BLaER1 (cell line): ENCODE measurements around the gene PIGQ.

Experiments
- H3K27ac ChIP-seq: shearing (Covaris generic); formaldehyde crosslinking; 2 replicates; pipeline ENCODE4 v1.8.1; 2022
- H3K27me3 ChIP-seq: shearing (Covaris generic); formaldehyde crosslinking; 2 replicates; pipeline ENCODE4 v1.8.1; 2022
- H3K36me3 ChIP-seq: shearing (Covaris generic); formaldehyde crosslinking; 2 replicates; pipeline ENCODE4 v1.8.1; 2022
- H3K4me1 ChIP-seq: shearing (Covaris generic); formaldehyde crosslinking; 2 replicates; pipeline ENCODE4 v1.8.1; 2022
- H3K4me2 ChIP-seq: shearing (Covaris generic); formaldehyde crosslinking; 2 replicates; pipeline ENCODE4 v1.8.1; 2022
- H3K4me3 ChIP-seq: shearing (Covaris generic); formaldehyde crosslinking; 2 replicates; pipeline ENCODE4 v1.8.1; 2022
- H3K9ac ChIP-seq: shearing (Covaris generic); formaldehyde crosslinking; 2 replicates; pipeline ENCODE4 v1.8.1; 2022
- H3K9me3 ChIP-seq: shearing (Covaris generic); formaldehyde crosslinking; 2 replicates; pipeline ENCODE4 v1.8.1; 2022
- H4K20me1 ChIP-seq: shearing (Covaris generic); formaldehyde crosslinking; 2 replicates; pipeline ENCODE4 v1.8.1; 2022
- Cebpa-rat ChIP-seq: shearing (Covaris generic); IDR thresholded peaks from 2 replicates; pipeline ENCODE4 v1.8.1; 2022

PIGQ gene

DNA sequence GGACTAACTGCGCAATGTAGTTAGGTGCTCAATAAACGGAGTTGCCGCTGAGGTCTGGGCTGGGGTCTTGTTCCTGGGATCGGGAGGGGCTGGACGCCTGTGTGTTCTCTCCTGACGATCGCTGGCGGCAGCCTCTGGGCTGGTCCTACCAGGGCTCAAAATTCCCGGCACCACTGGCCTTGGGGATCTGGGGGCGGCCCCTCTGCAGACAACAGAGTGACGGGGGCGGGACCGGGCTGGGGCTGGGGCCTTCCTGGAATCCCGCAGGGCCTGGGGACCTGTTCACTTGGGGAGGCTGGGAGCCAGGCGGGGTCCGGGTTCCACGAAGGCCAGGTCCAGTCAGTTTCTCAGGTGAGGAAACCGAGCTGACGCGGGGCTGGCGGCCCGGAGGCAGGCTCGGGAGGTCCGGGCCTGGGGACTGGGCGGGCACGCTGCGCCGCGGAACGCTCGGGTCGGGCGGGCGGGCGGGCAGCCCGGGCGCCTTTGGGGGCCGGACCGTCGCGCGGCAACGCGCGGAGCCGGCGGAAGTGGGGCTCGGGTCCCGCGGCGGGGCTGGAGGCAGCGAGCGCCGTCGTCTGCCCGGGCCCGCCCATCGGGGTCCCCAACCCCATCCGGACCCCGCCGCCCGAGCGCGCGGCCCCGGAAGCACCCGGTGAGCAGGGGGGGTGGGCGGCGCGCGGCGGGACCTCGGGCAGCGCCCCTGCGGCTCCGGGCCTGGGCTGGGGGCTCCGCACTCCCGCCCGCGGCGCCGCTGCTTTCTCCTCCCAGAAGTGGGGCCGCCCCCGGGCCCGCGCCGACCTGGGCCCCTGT is at the start of gene PIGQ:
PIGQ (plus strand) TSS at position 524 of the 810 bp plus-strand sequence. CDS start 4,107 bp downstream, outside the sequence.
- Histone ChIP-seq H3K4me2 (peak within 1 kb of the TSS; percentile 99), H3K27ac (peak within 1 kb of the TSS; percentile 91), H3K27me3 (no peaks in the 10 kb centered on the region), H3K9ac (peak within 1 kb of the TSS; percentile 87), H3K9me3 (no peaks in the 10 kb centered on the region), H3K4me1 (peaks cover 77% of the 10 kb centered on the region), H3K36me3 (peaks cover 29% of the 10 kb centered on the region), H3K4me3 (peak within 1 kb of the TSS; percentile 99), H4K20me1 (peaks cover 39% of the 10 kb centered on the region)
- TF ChIP-seq Cebpa-rat = no peak

DNA sequence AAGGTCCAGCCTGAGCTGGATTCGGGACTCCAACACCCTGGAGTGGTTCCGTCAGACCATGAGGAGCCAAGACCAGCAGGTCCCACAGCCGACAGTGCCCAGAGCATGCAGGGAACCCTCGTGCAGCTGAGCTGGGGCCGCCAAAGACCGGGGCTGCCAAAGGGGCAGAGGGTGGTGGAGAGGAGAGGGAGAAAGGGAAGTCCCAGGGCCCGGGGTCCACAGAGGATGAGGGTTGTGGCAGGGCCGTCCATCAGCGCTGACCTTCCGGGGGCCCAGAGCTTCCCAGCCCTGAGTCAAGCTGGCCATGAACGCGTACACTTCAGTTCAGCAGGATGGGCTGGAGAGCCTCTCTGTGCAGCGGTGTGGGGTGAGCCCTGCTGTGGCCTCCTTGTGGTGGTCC is 48.9 kb upstream of the PIGQ start:
- no peak overlapping the region for H3K4me3 ChIP-seq
- no peaks in the 10 kb centered on the region for H3K9me3 ChIP-seq
- TF ChIP-seq Cebpa-rat = no peak
- H3K4me2 ChIP-seq = peak overlapping the region; percentile 76
- peaks cover 73% of the 10 kb centered on the region for H3K36me3 ChIP-seq
- peak overlapping the region; percentile 50; the same call in 1 of the 2 replicates for H3K27ac ChIP-seq
- H4K20me1 ChIP-seq = peaks cover 74% of the 10 kb centered on the region
- H3K27me3 ChIP-seq = no peaks in the 10 kb centered on the region
- H3K4me1 ChIP-seq = peaks cover 89% of the 10 kb centered on the region
- H3K9ac ChIP-seq = no peak overlapping the region; the same call in 1 of the 2 replicates

DNA sequence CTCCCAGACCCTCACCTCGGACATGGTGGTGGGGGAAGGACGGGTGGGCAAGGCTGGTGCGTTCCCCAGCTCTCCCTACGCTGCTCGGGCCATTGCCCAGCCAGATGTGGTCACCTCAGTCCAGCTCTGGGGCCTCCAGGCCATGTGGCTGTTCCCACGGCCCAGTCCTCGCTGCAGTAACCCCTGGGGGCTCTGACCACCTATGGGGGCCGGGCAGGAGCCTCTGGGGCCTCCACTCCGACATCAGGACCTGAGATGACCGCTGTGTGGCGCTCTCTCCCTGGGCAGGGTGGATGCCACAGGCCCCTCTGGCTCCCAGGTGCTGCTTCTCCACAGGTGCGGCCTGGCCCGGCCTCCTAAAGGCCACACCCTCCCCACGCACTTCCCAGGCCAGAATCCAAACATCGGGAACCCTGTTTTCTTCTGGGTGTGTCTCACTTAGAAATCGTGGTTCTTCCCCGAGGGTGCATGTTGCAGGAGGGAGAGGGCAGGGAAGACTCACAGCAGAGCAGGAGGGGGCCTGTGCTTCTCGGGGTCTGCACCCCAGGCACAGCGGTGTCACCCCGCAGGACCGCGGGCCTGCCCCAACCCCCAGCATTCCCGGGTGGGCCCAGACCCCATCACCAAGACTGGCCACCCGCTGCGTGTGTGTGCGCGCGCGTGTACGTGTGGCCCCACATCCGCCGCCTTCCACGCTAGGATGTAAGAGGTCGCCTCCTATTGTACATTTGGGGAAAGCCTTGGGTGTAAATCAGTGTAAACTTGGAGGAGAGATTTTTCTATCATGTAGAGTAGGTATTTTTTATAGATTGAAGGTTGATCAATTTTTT is 48.2 kb upstream of the PIGQ start:
- Histone ChIP-seq H3K9me3 (no peaks in the 10 kb centered on the region), H3K4me3 (no peak overlapping the region), H3K27me3 (no peaks in the 10 kb centered on the region), H3K4me2 (no peak overlapping the region; the same call in 1 of the 2 replicates), H4K20me1 (peaks cover 78% of the 10 kb centered on the region), H3K4me1 (peaks cover 97% of the 10 kb centered on the region), H3K27ac (peak overlapping the region; percentile 31; the same call in 1 of the 2 replicates), H3K36me3 (peaks cover 66% of the 10 kb centered on the region), H3K9ac (no peak overlapping the region)
- no peak for TF ChIP-seq Cebpa-rat

DNA sequence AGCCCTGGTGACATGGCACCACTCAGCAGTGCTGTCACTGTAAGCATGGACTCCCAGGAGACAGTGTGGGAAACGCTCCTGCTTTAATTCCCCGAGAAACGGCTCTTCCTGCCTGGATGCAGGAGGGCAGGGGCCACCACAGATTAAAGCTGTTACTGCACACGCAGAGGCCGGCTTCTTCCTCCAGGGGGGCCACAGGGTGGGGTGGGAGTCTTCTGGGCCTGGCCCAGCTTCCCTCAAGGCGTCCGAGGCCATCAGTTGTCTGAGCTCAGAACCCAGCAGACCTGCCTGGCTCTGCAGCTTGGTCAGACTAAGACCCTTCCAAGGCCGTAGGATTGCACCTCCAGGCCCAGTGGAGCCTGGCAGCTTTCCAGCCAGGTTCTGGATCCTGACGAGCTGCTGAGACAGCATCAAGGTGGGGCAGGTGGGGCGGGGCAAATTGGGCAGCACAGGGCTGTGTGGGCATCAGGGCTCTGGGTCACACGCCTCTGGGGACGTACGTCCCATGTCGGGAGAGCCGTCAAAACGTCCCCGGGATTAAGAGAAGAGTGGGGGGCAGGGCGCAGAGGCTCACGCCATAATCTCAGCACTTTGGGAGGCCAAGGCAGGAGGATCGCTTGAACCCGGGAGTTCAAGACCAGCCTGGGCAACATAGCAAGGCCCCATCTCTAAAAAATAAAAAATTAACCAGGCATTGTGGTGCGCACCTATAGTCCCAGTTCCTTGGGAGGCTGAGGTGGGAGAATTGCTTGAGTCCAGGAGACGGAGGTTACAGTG is 47.3 kb upstream of the PIGQ start:
- H3K4me1 ChIP-seq = peaks cover 88% of the 10 kb centered on the region
- no peaks in the 10 kb centered on the region for H3K9me3 ChIP-seq
- TF ChIP-seq Cebpa-rat = no peak
- H3K4me2 ChIP-seq = no peak overlapping the region
- no peak overlapping the region for H3K9ac ChIP-seq
- no peaks in the 10 kb centered on the region for H3K27me3 ChIP-seq
- H4K20me1 ChIP-seq = peaks cover 75% of the 10 kb centered on the region
- H3K4me3 ChIP-seq = no peak overlapping the region
- H3K27ac ChIP-seq = 0 out of 2 replicates have a peak overlapping the region, but pooled peaks have one; percentile 9
- peaks cover 56% of the 10 kb centered on the region for H3K36me3 ChIP-seq

DNA sequence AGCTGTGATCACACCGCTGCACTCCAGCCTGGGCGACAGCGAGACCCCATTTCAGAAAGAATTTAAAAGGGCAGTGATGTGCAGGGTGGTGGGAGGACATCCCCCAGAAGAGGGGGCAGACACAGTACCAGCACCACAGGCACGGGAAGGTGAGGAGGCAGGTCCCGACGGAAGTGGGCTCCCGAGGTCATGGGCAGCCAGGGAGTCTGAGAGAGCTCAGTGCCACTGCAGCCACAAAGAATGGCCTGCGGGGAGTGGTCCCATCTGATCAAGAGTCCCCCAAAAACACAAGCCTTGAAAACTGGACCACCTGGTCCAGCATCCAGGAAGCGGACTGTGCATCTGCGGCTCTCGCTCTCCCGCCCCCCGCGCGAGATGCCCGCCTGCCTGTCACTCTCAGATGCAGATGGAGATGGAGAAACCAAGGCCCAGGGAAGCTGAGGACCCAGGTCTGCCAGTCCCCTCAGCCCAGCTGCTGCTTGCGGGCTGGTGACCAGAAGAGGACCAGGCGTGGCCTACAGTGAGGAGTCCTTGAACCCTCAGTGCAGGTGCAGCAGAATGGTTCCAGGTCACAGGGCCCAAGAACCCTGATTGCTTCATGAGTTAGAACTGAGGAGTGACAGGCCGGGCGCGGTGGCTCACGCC is 46.5 kb upstream of the PIGQ start:
- H3K9me3 ChIP-seq = no peaks in the 10 kb centered on the region
- H3K27ac ChIP-seq = no peak overlapping the region
- H3K4me3 ChIP-seq = no peak overlapping the region
- no peak overlapping the region for H3K9ac ChIP-seq
- peaks cover 56% of the 10 kb centered on the region for H3K36me3 ChIP-seq
- TF ChIP-seq Cebpa-rat = no peak
- H3K4me2 ChIP-seq = peak overlapping the region; percentile 97
- peaks cover 73% of the 10 kb centered on the region for H4K20me1 ChIP-seq
- H3K4me1 ChIP-seq = peaks cover 81% of the 10 kb centered on the region
- H3K27me3 ChIP-seq = no peaks in the 10 kb centered on the region

DNA sequence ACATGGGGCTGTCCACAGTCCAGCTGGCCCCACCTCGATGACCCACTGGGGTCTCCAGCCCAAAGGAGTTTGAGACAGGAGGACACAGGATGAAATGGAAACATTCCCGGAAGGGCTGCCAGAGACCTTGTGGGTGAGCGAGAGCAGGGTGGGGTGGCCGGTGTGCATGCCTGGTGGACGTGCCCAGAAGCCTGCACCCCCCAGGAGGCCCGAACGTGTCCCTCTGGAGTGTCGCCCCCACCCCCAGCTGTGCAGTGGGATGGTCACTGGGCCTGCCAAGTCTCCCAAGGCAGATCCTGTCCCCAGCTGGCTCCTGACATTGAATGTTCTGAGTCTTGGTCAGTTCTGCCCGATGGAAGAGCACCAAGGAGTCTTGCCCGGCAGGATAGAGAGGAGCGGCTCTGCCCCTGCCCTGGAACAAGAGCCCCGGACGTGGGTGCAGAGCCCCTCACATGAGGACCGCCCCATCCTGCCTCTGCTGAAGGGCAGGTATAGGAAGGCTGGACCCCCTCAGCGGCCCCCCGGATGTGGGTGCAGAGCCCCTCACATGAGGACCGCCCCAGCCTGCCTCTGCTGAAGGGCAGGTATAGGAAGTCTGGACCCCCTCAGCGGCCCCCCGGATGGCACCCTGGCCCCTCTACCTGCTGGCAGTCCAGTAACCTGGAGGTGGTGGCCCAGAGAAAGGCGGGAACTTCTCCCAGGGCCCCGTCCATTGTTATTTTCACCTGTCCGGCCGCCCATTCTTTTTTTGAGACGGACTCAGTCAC is 45.3 kb upstream of the PIGQ start:
- Histone ChIP-seq H3K4me3 (no peak overlapping the region), H3K4me2 (peak overlapping the region; percentile 97; the same call in 1 of the 2 replicates)

DNA sequence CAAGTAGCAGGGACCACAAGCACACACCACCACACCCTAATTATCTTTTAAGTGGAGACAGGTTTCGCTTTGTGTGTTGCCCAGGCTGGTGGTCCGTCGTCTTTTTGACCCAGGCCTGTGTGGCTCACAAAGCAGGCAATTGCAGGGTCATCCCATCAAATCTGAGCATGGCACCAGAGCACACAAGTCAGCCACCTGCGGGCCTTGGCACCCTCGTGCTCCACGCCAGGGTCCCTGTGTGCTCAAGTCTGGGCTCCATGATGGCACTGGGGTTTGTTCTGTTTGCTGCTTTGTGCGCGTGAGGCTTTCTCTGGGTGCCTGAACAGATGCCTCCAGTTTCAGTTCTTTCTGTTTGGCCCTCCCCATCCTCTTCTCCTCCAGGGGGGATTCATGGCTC is 44.6 kb upstream of the PIGQ start:
- peak overlapping the region; percentile 95 for H3K27ac ChIP-seq
- peak overlapping the region; percentile 97 for H3K4me2 ChIP-seq

More for the DNA sequence above, 45.3 kb upstream of the PIGQ start:
- Histone ChIP-seq H3K36me3 (peaks cover 48% of the 10 kb centered on the region), H4K20me1 (peaks cover 73% of the 10 kb centered on the region), H3K27me3 (no peaks in the 10 kb centered on the region), H3K27ac (peak overlapping the region; percentile 42), H3K9ac (no peak overlapping the region), H3K4me1 (peaks cover 78% of the 10 kb centered on the region), H3K9me3 (no peaks in the 10 kb centered on the region)
- no peak for TF ChIP-seq Cebpa-rat

DNA sequence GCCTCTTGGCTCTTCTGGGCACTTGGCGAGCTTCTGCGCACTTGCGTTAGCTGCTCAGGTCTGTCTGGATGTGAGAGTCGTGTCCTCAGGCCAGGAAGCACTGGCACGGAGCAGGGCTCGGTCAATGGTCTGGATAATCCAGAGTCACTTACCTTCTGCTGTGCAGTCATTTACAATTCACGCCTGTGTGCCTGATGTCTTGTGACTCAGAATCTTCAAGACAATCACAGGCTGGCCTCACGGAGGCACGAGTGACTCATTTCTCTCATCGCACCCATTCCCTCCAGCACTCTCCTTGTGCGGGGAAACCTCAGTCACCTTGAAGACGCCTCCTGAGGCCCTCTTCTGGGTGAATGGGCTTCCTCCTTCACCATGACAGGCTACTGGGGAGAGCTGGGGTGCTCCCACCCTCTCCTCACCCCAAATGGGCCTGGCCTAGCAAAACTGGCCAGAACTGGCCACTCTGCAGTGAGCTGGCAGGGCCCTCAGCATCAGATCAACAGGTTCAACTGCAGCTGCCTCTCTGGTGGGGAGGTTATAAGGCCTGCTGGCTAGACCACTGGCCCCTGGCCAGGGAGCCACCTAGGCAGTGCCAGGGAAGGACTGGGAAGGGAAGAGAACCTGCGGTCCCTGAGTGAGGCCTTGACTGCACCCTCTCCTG is 44.1 kb upstream of the PIGQ start:
- no peak for TF ChIP-seq Cebpa-rat
- Histone ChIP-seq H3K9me3 (no peaks in the 10 kb centered on the region), H3K4me3 (peak overlapping the region; percentile 96), H4K20me1 (peaks cover 73% of the 10 kb centered on the region), H3K4me1 (peaks cover 78% of the 10 kb centered on the region), H3K36me3 (peaks cover 53% of the 10 kb centered on the region), H3K9ac (peak overlapping the region; percentile 92), H3K27me3 (no peaks in the 10 kb centered on the region), H3K4me2 (peak overlapping the region; percentile 97), H3K27ac (peak overlapping the region; percentile 95)

More for the DNA sequence above, 44.6 kb upstream of the PIGQ start:
- peaks cover 78% of the 10 kb centered on the region for H3K4me1 ChIP-seq
- TF ChIP-seq Cebpa-rat = no peak
- peak overlapping the region; percentile 92 for H3K9ac ChIP-seq
- no peak overlapping the region for H3K4me3 ChIP-seq
- H3K9me3 ChIP-seq = no peaks in the 10 kb centered on the region
- H3K27me3 ChIP-seq = no peaks in the 10 kb centered on the region
- H3K36me3 ChIP-seq = peaks cover 53% of the 10 kb centered on the region
- H4K20me1 ChIP-seq = peaks cover 73% of the 10 kb centered on the region
